ENCODE results near the gene GALNT2.

Gene GALNT2

GRCh38 chr1:230231774-230232145, 164.7 kb downstream of the GALNT2 start:
- H3K4me3 ChIP-seq (ENCODE audit: low read length) = no peak overlapping the region

GRCh38 chr1:230232371-230232771, 165.3 kb downstream of the GALNT2 start:
- no peak for DNase-seq (ENCODE audit: low read depth)
- TF ChIP-seq CTCF (IDR thresholded peaks at IDR 0.05; ENCODE audit: insufficient read depth, low read depth, low read length, missing control alignments) = no peak
- no peak overlapping the region for H3K4me3 ChIP-seq (ENCODE audit: low read length)

More at GRCh38 chr1:230231774-230232145, 164.7 kb downstream of the GALNT2 start:
- no peak for TF ChIP-seq CTCF (IDR thresholded peaks at IDR 0.05; ENCODE audit: insufficient read depth, low read depth, low read length, missing control alignments)
- DNase-seq (ENCODE audit: low read depth) = peak; percentile 59

- DNase-seq (ENCODE audit: low read depth) = no peak
- no peak for TF ChIP-seq CTCF (IDR thresholded peaks at IDR 0.05; ENCODE audit: insufficient read depth, low read depth, low read length, missing control alignments)
- no peak overlapping the region for H3K4me3 ChIP-seq (ENCODE audit: low read length)
Observed at GRCh38 chr1:230233786-230234185, 166.7 kb downstream of the GALNT2 start.

- DNase-seq (ENCODE audit: low read depth) = no peak
- H3K4me3 ChIP-seq (ENCODE audit: low read length) = no peak overlapping the region
- TF ChIP-seq CTCF (IDR thresholded peaks at IDR 0.05; ENCODE audit: insufficient read depth, low read depth, low read length, missing control alignments) = no peak
Observed at GRCh38 chr1:230235876-230236275, 168.8 kb downstream of the GALNT2 start.

GRCh38 chr1:230236301-230237008, 169.4 kb downstream of the GALNT2 start:
- no peak overlapping the region for H3K4me3 ChIP-seq (ENCODE audit: low read length)
- TF ChIP-seq CTCF (IDR thresholded peaks at IDR 0.05; ENCODE audit: insufficient read depth, low read depth, low read length, missing control alignments) = no peak
- no peak for DNase-seq (ENCODE audit: low read depth)

GRCh38 chr1:230237009-230237370, 170.0 kb downstream of the GALNT2 start:
- DNase-seq (ENCODE audit: low read depth) = no peak
- no peak for TF ChIP-seq CTCF (IDR thresholded peaks at IDR 0.05; ENCODE audit: insufficient read depth, low read depth, low read length, missing control alignments)

GRCh38 chr1:230237805-230238204, 170.8 kb downstream of the GALNT2 start:
- no peak for DNase-seq (ENCODE audit: low read depth)
- no peak overlapping the region for H3K4me3 ChIP-seq (ENCODE audit: low read length)
- TF ChIP-seq CTCF (IDR thresholded peaks at IDR 0.05; ENCODE audit: insufficient read depth, low read depth, low read length, missing control alignments) = no peak

More at GRCh38 chr1:230237009-230237370, 170.0 kb downstream of the GALNT2 start:
- H3K4me3 ChIP-seq (ENCODE audit: low read length) = no peak overlapping the region

Measured in epithelial cell of esophagus (primary cell).